ENCODE measurements around the gene DUSP9.

DUSP9 gene

GRCh38 chrX:153621949-153622598 is 24.9 kb upstream of the DUSP9 start:
- no peak for DNase-seq (ENCODE audit: low spot score)

- no peak for DNase-seq (ENCODE audit: low spot score)
Measured at GRCh38 chrX:153622661-153623309, 24.2 kb upstream of the DUSP9 start.

- DNase-seq (ENCODE audit: low spot score), result no peak
Measured at GRCh38 chrX:153623310-153624029, 23.5 kb upstream of the DUSP9 start.

GRCh38 chrX:153624196-153625091 is 22.6 kb upstream of the DUSP9 start:
- no peak for DNase-seq (ENCODE audit: low spot score)

GRCh38 chrX:153625271-153626024 is 21.6 kb upstream of the DUSP9 start:
- DNase-seq (ENCODE audit: low spot score), result no peak

- no peak for DNase-seq (ENCODE audit: low spot score)
Measured at GRCh38 chrX:153626025-153626633, 20.9 kb upstream of the DUSP9 start.

- DNase-seq (ENCODE audit: low spot score), result no peak
Measured at GRCh38 chrX:153626863-153627674, 19.9 kb upstream of the DUSP9 start.

- no peak for DNase-seq (ENCODE audit: low spot score)
Measured at GRCh38 chrX:153627675-153628111, 19.3 kb upstream of the DUSP9 start.

- no peak for DNase-seq (ENCODE audit: low spot score)
Measured at GRCh38 chrX:153628129-153628528, 18.9 kb upstream of the DUSP9 start.

GRCh38 chrX:153628665-153629064 is 18.3 kb upstream of the DUSP9 start:
- DNase-seq (ENCODE audit: low spot score), result no peak

GRCh38 chrX:153631346-153631745 is 15.7 kb upstream of the DUSP9 start:
- DNase-seq (ENCODE audit: low spot score), result no peak

- no peak for DNase-seq (ENCODE audit: low spot score)
Measured at GRCh38 chrX:153631907-153632594, 15.0 kb upstream of the DUSP9 start.

GRCh38 chrX:153632595-153632946 is 14.4 kb upstream of the DUSP9 start:
- DNase-seq (ENCODE audit: low spot score), result no peak

GRCh38 chrX:153633048-153633447 is 14.0 kb upstream of the DUSP9 start:
- DNase-seq (ENCODE audit: low spot score), result no peak

- no peak for DNase-seq (ENCODE audit: low spot score)
Measured at GRCh38 chrX:153633607-153634180, 13.3 kb upstream of the DUSP9 start.

GRCh38 chrX:153634236-153634635 is 12.8 kb upstream of the DUSP9 start:
- no peak for DNase-seq (ENCODE audit: low spot score)

GRCh38 chrX:153634832-153635231 is 12.2 kb upstream of the DUSP9 start:
- no peak for DNase-seq (ENCODE audit: low spot score)

GRCh38 chrX:153635388-153635787 is 11.6 kb upstream of the DUSP9 start:
- DNase-seq (ENCODE audit: low spot score), result no peak

All from kidney tubule cell (primary cell).